Keratinocyte (primary cell): ENCODE measurements around the gene SHCBP1. TPM values are rescaled to one million over a fixed set of nuclear protein-coding genes. Genes with fewer than 3 reads are reported as not detected.

Source experiments
- DNase-seq: peaks from one replicate; pipeline ENCODE4 v3.0.0-alpha.2; 2011; ENCODE audit warnings: low read depth, missing footprints, low spot score
- FAIRE-seq: peaks from 2 replicates; lab custom pipeline; 2011; peaks lifted over from hg19 to GRCh38; lab: Jason Lieb, UNC
- H2AFZ ChIP-seq: 2 replicates; pipeline ENCODE4 v1.6.0; 2012; ENCODE audit warnings: low read length, control low read depth, inconsistent platforms; ENCODE audit not compliant: control insufficient read depth
- H3K27ac ChIP-seq: 2 replicates; pipeline ENCODE4 v1.5.1; 2011; ENCODE audit warnings: low read length; ENCODE audit not compliant: control insufficient read depth, insufficient read depth
- H3K27me3 ChIP-seq: 3 replicates; pipeline ENCODE4 v1.6.0; 2011; ENCODE audit warnings: low read length; ENCODE audit not compliant: control insufficient read depth, insufficient read depth; ENCODE audit errors: extremely low read depth
- H3K36me3 ChIP-seq, 2 experiments: 2 replicates in 1 of 2; 3 replicates in 1 of 2; pipeline ENCODE4 v1.5.1; 2011; ENCODE audit warnings: low read length in 2 of 2, mild to moderate bottlenecking in 1 of 2; ENCODE audit not compliant: control insufficient read depth in 2 of 2, insufficient read depth in 2 of 2; ENCODE audit errors: extremely low read depth in 1 of 2
- H3K4me1 ChIP-seq: 3 replicates; pipeline ENCODE4 v1.5.1; 2011; ENCODE audit warnings: low read length; ENCODE audit not compliant: control insufficient read depth, insufficient read depth; ENCODE audit errors: extremely low read depth
- H3K4me2 ChIP-seq: 3 replicates; pipeline ENCODE4 v1.6.0; 2011; ENCODE audit warnings: low read depth, low read length; ENCODE audit not compliant: control insufficient read depth, insufficient read depth; ENCODE audit errors: extremely low read depth
- H3K4me3 ChIP-seq, 3 experiments: fragments of 200-600 bp in 1 of 3; sonication (generic) in 1 of 3; 2 replicates in 2 of 3; 3 replicates in 1 of 3; pipeline ENCODE4 v1.5.1; 2011 to 2016; ENCODE audit warnings: low read length in 3 of 3, mild to moderate bottlenecking in 3 of 3, control low read depth in 2 of 3, inconsistent platforms in 1 of 3, low read depth in 1 of 3, mixed read lengths in 1 of 3, mixed run types in 1 of 3, moderate library complexity in 1 of 3; ENCODE audit not compliant: control insufficient read depth in 2 of 3, insufficient read depth in 2 of 3; ENCODE audit errors: extremely low read depth in 1 of 3
- H3K79me2 ChIP-seq: 2 replicates; pipeline ENCODE4 v1.6.0; 2012; ENCODE audit warnings: low read length; ENCODE audit not compliant: control insufficient read depth, insufficient read depth
- H3K9ac ChIP-seq: 3 replicates; pipeline ENCODE4 v1.6.0; 2011; ENCODE audit warnings: low read length; ENCODE audit not compliant: control insufficient read depth, insufficient read depth; ENCODE audit errors: extremely low read depth
- H3K9me1 ChIP-seq: 3 replicates; pipeline ENCODE4 v1.6.0; 2011; ENCODE audit warnings: low read length; ENCODE audit not compliant: control insufficient read depth, insufficient read depth; ENCODE audit errors: extremely low read depth
- H3K9me3 ChIP-seq: 2 replicates; pipeline ENCODE4 v1.5.1; 2012; ENCODE audit warnings: low read depth, low read length; ENCODE audit not compliant: control insufficient read depth
- H4K20me1 ChIP-seq: 3 replicates; pipeline ENCODE4 v1.6.0; 2011; ENCODE audit warnings: low read length; ENCODE audit not compliant: control insufficient read depth, insufficient read depth; ENCODE audit errors: extremely low read depth
- CTCF ChIP-seq, 3 experiments: IDR thresholded peaks in 1 of 3; conservative IDR thresholded peaks in 1 of 3; optimal IDR thresholded peaks in 1 of 3; 2 replicates in 2 of 3; 3 replicates in 1 of 3; pipeline versions ENCODE3 to v1.5.1; 2011; ENCODE audit warnings: low read length in 3 of 3, mild to moderate bottlenecking in 3 of 3, moderate library complexity in 2 of 3, control low read depth in 1 of 3, inconsistent platforms in 1 of 3; ENCODE audit not compliant: insufficient read depth in 2 of 3; ENCODE audit errors: extremely low read depth in 1 of 3
- EZH2 ChIP-seq: IDR thresholded peaks from one replicate; pipeline ENCODE4 v1.6.1; 2012; ENCODE audit warnings: inconsistent platforms, mild to moderate bottlenecking, low read length, moderate library complexity
- dilution Hi-C: fragments of 300-500 bp; cut with MboI; formaldehyde crosslinking; loops from one replicate; pipeline ENCODE4 v1.7.0; 2020; ENCODE audit warnings: low sequenced_read_pairs; ENCODE audit not compliant: extremely low pct_ligation_motif_present
- polyA plus RNA-seq, 5 experiments: library from polyadenylated mRNA; depleted of rRNA in 3 of 5; stranded (reverse) in 3 of 5; stranded (forward) in 1 of 5; unstranded in 1 of 5; fragments of >200 nt; gene quantifications; 1 replicate in 1 of 5; 2 replicates in 3 of 5; 3 replicates in 1 of 5; pipeline versions ENCODE4 v1.2.1 to v1.2.3, GENCODE V29; 2011 to 2012; ENCODE audit warnings: missing spikeins in 2 of 5, low read depth in 1 of 5, low replicate concordance in 1 of 5

The SHCBP1 gene
- polyA plus RNA-seq, 1 donor (not counting 4 experiments of a cell fraction or from before 2014, with no cell fraction given), result 18.0 TPM

GRCh38 chr16:46658925-46659324 lies 37.7 kb upstream of the SHCBP1 start:
- no peak for FAIRE-seq
- H4K20me1 ChIP-seq, result no peaks in the 10 kb centered on the region
- no peak overlapping the region for H3K4me2 ChIP-seq
- no peak overlapping the region for H3K9ac ChIP-seq
- no peaks in the 10 kb centered on the region for H3K4me1 ChIP-seq
- peaks cover 7 to 20% of the 10 kb centered on the region in 2 experiments for H3K36me3 ChIP-seq
- H3K9me1 ChIP-seq, result no peaks in the 10 kb centered on the region
- dilution Hi-C loops, result no loop called here
- no peaks in the 10 kb centered on the region for H3K9me3 ChIP-seq
- no peak overlapping the region for H3K4me3 ChIP-seq
- H3K27ac ChIP-seq, result no peak overlapping the region
- no peaks in the 10 kb centered on the region for H3K79me2 ChIP-seq
- TF ChIP-seq EZH2, result no peak
- no peak for TF ChIP-seq CTCF (optimal IDR thresholded peaks at IDR 0.05 in 1 of 3, IDR thresholded peaks at IDR 0.05 in 1 of 3, conservative IDR thresholded peaks at IDR 0.05 in 1 of 3; ENCODE audit: extremely low read depth in 1 of 3, insufficient read depth in 2 of 3, low read length in 3 of 3)
- no peak for DNase-seq
- no peak overlapping the region for H2AFZ ChIP-seq
- H3K27me3 ChIP-seq, result no peaks in the 10 kb centered on the region

- no peaks in the 10 kb centered on the region for H3K27me3 ChIP-seq
- no peaks in the 10 kb centered on the region for H3K9me3 ChIP-seq
- H3K27ac ChIP-seq, result no peak overlapping the region
- H3K4me2 ChIP-seq, result no peak overlapping the region
- FAIRE-seq (no peak), DNase-seq (no peak)
- TF ChIP-seq CTCF (optimal IDR thresholded peaks at IDR 0.05 in 1 of 3, IDR thresholded peaks at IDR 0.05 in 1 of 3, conservative IDR thresholded peaks at IDR 0.05 in 1 of 3; ENCODE audit: extremely low read depth in 1 of 3, insufficient read depth in 2 of 3, low read length in 3 of 3) (no peak), EZH2 (no peak)
- dilution Hi-C loops, result no loop called here
- H3K9me1 ChIP-seq, result no peaks in the 10 kb centered on the region
- H3K4me3 ChIP-seq, result no peak overlapping the region
- H3K36me3 ChIP-seq, result peaks cover 0 to 2% of the 10 kb centered on the region in 2 experiments
- H2AFZ ChIP-seq, result no peak overlapping the region
- H4K20me1 ChIP-seq, result no peaks in the 10 kb centered on the region
- no peaks in the 10 kb centered on the region for H3K79me2 ChIP-seq
- no peak overlapping the region for H3K9ac ChIP-seq
- no peaks in the 10 kb centered on the region for H3K4me1 ChIP-seq
These were observed 30.1 kb upstream of the SHCBP1 start for GRCh38 chr16:46651305-46651704.
